HG03097 (cell line): Measurements from ENCODE around the gene KRTAP5-7.
"Not testable (repeated sequence)": the region's sequence is repeated elsewhere in the genome, so short reads cannot be mapped to it uniquely, and the experiment has no call there.

Source experiments
- ATAC-seq: cut with Tn5 transposase; IDR thresholded peaks from one replicate; pipeline ENCODE4 v1.9.1; 2021; ENCODE audit not compliant: unreplicated experiment, low FRiP score

KRTAP5-7 gene

GRCh38 chr11:71526796-71527575 lies at the start of gene KRTAP5-7:
Gene KRTAP5-7 (plus strand): TSS chr11:71527267. CDS start chr11:71527301, 34 bp downstream.
- ATAC-seq: not testable (repeated sequence)

GRCh38 chr11:71477641-71478527 lies 49.2 kb upstream of the KRTAP5-7 start:
- no peak for ATAC-seq

DNA sequence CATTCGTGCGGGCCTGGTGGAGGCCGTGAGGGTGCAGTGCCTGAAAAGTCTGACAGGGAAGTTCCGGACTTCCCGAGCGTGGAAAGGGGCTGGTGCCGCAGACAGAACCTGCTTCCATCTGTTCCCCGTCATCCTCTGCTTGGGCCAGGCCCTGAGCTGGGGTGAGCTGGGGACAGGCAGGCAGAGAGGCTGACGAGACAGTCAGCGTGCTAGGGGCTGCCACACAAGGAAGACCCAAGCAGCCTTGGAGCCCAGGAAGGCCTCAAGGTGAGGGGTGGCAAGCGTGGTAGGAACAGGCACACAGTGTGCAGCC lies 48.6 kb upstream of the KRTAP5-7 start:
- ATAC-seq: no peak

GRCh38 chr11:71481101-71481960 lies 45.7 kb upstream of the KRTAP5-7 start:
- ATAC-seq: no peak

GRCh38 chr11:71482216-71482615 lies 44.9 kb upstream of the KRTAP5-7 start:
- ATAC-seq: no peak

DNA sequence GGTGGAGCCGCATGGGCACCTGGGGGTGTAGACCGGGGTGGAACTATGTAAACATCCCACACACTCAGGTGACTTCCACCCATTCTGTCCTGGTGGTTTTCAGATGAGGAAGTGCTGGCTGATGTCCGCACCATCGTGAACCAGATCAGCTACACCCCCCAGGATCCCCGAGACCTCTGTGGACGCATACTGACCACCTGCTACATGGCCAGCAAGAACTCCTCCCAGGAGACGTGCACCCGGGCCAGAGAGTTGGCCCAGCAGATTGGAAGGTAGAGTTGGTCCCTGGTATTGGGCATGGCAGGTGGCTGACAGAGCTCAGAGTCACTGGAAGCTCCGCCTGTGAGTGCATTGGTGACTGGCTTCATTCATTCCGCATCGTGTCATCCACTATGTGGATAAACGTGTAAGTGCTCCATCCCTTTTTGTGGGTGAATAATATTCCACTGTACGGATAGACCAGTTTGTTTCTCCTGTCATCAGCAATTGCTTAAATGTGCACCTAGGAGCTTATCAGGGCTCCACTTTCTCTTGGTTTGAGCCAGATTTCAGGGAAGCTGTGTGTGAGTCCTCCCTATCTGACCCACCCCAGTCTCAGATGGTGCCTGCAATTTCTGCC lies 44.2 kb upstream of the KRTAP5-7 start:
- ATAC-seq: no peak

GRCh38 chr11:71483692-71484091 lies 43.4 kb upstream of the KRTAP5-7 start:
- ATAC-seq: no peak

DNA sequence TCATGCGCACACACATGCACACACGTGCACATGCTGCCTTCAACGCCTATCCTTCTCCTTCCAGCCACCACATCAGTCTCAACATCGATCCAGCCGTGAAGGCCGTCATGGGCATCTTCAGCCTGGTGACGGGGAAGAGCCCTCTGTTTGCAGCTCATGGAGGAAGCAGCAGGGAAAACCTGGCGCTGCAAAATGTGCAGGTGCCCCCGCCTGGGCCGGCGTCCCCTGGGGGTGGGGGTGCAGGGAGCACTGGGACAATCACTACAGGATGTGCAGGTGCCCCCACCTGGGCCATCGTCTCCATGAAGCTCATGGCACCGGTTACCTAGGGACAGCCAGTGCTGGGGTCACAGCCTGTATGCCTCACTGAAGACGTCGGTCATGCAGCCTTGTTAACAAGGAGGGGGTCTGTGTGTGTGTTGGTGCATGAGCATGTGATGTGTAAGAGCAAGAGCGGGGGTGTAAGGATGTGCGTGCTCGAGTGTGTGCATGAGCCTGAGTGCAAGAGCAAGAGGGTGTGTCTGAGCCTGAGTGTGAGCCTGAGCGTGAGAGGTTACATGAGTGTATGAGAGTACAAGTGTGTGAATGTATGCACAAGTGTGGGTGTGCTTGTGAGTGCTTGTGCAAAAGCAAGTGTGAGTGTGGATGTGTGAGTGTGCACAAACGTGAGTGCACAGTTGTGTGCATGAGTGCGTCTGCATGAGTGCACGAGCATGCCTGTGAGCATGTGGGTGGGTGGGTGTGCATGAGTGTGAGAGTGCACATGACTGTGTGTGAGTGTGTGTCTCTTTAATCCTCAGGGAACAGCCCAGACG lies 42.6 kb upstream of the KRTAP5-7 start:
- no peak for ATAC-seq

DNA sequence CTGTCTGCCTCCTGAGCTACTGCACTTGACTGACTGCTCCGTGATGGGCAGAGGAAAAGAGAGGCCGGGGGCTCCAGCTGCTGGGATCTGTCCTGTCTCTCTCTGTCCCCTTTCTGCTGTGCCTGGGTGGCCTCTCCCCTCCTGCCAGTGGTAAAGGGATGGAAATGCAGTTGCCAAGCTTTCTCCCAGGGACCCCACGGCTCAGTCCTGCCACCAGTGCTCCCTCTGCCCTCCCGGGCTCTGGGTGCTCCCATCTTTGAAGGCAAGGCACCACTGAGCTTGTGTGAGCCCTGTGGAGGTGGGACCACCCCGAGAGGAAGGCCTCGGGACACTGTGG lies 42.0 kb upstream of the KRTAP5-7 start:
- ATAC-seq: no peak

DNA sequence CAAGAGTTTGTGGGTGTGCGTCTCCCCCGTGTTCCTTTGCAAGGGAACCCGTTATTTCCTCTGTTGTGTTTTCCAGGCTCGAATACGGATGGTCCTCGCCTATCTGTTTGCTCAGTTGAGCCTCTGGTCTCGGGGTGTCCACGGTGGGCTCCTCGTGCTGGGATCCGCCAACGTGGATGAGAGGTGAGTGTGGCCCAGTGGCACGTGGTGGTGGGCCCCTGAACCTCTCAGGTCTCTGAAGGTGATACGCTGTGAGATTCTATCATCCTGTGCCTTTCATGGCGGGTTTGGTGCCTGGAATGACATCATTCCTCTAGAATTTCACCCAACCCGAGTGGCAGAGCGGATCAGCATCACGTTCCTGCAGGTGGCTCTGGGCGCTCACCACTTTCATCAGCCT lies 41.6 kb upstream of the KRTAP5-7 start:
- ATAC-seq: no peak

DNA sequence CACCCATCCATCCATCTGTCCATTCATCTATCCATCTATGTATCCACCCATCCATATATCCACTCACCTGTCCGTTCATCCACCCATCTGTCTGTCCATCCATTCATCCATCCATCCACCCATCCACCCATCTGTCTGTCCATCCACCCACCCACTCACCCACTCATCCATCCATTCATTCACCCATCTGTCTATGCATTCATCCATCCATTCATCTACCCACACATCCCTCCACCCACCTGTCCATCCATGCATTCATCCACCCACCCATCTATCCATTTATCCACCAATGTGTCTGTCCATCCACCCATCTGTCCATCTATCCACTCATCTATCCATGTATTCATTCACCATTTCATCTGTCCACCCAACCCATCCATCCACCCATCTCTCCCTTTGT lies 40.7 kb upstream of the KRTAP5-7 start:
- ATAC-seq: no peak

DNA sequence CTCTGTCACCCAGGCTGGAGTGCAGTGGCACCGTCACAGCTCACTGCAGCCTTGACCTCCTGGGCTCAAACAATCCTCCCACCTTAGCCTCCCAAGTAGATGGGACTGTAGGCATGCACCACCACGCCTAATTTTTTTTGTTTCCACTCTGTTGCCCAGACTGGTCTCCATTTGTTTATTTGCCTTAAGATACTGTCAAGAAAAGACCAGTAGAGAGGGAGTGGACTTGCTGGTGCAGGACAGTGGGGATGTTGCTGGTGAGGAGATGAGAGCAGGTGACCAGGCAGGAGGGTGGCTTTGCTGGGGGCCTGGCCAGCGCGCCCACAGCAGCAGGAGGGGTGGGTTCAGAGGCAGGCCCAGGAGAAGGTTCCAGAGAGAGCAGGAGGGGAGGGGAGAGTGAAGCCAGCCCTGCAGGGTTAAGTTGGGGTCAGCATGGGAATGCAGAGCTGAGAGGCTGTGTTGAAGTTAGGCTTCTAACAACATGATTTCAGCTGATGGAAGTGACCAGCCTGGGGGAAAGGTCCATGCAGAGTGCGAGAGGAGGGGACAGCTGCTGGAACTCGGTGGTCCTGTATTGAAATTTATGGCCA lies 38.3 kb upstream of the KRTAP5-7 start:
- ATAC-seq: no peak

DNA sequence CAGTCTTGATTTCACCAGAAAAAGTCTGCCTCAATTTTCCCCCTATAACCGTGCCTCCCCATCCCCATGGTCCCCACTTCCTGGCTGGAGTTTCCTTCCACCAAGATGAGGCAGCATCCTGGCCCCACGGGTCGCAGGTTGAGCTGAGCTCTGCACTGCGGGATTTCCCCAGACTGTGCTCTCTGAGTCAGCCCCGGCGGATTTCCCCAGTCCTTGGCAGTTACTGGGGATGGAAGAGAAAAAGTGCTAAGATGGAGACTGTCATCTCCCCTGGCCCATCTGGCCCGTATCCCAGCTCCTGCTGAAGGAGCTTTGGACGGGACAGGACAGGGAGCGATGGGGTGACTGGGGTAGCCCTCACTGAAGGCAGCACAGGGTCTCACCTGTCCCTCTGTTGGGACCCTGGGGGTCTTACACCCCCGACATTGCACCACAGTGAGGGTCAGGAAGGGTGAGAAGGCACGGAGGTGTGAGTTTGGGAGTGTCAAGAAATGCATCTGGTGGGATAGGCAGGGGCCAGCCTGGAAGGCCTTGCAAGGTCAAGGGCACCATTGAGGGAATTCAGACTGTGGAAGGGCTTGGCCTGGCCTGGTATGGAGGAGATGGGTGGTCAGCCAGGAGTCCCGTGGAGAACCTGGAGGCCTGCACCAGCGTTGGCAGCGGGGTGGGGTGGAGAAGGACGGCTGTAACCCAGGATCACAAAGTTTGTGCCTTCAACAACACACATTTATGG lies 37.6 kb upstream of the KRTAP5-7 start:
- ATAC-seq: no peak

DNA sequence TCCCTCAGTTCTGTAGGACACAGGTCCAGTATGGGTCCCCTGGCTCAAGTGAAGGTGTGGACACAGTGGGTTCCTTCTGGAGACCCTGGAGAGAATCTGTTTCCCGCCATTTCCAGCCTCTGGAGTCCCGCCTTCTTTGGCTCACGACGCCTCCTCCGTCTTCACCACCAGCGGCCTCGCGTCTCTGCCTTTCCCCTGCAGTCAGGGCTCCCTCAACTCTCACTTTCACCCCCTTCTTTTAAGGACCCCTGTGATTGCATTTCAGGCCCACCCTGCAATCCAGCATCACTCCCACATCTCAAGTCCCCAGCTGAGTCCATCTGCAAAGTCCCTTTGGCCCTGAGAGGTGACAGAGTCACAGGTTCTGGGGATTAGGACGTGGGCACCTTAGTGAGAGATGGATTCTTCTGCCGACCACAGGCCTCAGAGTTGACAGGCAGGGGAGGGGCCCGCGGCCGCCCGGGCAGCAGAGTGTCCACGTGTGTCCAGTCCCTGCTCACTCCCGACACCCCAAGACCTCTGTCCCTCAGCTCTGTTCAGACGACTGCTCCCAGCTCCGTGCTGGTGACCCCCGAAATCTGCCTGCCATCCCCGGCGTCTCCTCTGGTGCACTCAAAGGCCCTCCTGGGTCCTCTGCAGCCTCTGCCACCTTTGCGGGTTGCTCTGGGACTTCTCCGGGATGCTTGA lies 36.9 kb upstream of the KRTAP5-7 start:
- ATAC-seq: no peak

- no peak for ATAC-seq
These were observed 36.2 kb upstream of the KRTAP5-7 start for GRCh38 chr11:71490731-71491390.

DNA sequence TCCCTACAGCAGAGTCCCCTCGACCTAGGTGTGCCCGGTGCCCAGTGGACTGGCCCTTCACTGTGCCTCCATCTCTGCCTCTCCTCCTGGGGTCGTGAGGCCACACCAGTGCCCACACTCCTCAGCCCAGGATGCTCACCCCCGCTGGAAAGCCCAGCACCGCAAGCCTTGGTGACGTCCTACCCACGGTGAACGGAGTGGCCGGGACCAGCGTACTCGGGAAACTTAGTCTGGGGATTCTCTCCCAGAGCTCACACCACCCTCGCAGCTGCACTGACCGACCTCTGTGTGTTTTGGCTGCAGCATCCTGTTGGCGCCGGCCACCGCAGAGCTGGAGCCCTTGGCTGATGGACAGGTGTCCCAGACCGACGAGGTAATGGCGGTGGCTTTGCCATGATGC lies 35.5 kb upstream of the KRTAP5-7 start:
- no peak for ATAC-seq

DNA sequence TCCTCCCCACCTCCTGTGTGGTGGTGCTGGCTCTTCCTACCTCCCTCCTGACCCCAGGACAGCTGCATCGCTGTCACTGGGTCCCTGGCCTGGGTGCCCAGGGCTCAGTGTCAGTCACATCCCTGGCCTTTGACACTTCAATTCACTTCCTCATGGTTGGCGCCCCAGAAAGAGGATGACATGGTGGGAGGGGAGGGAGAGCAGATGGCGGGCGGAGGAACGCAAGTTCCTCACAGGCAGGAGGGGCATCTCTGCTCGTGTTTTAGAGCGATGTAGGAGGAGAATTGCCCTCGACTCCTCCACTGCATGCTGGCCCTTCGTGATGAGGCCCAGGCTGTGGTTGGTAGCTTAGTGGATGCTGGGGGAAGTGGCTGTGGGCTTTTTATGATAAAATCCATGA lies 35.1 kb upstream of the KRTAP5-7 start:
- no peak for ATAC-seq
